ENCODE results near the gene TTC23.

The TTC23 gene

DNA sequence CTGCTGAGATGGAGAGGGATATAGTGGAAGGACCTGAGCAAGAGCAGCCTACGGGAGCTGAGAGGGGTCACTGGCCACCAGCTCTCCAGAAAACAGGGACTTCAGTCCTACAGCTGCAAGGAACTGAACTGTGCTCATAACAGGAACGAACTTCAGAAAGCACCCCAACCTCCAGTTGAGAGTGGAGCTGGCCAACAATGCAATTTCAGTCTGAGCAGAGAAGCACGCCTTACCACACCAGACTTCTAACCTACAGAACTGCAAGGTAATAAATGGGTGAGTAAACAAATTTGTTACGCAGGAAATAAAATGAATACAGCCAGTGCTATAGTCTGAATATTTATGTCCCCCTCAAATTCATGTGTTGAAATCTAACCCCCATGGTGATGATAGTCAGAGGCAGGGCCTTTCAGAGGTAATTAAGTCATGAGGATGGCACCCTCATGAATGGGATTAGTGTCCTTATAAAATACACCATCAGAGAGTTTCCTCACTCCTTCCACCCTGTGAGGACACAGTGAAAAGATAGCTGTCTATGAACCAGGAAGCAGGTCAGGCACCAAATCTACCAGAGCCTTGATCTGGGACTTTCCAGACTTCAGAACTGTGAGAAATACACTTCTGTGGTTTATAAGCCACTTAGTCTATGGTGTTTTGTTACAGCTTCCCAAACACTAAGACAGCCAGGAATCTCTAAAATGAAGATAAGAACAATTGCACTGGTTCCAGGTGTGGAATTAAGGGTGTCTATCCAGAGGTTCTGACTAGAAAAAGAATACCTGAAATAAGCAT is 85.9 kb downstream of the TTC23 start:
- DNase-seq: no peak

DNA sequence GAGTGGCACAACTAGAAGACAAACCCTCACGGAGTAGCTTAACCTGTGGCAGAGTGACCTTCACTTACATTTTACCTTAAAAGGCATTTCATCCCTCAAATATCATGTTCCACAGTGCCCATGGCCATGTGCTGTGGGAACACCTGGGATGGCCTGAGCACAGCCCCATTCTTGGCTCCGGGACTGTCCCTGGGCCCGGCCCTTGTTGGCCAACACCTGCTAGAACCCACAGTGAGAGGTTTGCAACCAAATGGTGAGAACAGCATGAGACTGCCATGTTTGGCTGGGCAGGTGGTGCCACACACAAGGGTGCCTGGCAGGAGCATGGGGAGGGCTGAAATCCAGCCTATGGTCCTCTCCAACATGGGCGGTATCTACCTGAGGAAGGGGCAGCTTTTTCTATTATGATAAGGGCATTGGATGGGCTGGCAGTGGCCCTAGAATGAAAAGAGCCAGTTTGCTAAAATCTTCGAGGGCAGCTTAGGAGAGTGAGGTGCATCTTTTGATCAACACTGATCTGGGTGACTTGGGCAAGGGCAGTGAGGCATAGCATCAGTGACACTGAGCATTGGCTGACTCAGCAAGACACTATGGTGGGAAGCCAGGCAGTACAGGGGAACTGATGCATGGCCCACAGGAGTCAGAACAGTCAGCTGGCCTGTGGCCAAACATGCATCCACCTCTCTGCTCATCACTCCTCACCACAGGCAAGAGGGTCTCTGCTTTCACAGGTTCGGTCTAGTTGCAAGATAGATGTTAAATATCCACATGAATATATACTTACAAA is 90.6 kb downstream of the TTC23 start:
- no peak for DNase-seq

- no peak for DNase-seq
Observed at GRCh38 chr15:99157456-99157855, 91.9 kb downstream of the TTC23 start.

DNA sequence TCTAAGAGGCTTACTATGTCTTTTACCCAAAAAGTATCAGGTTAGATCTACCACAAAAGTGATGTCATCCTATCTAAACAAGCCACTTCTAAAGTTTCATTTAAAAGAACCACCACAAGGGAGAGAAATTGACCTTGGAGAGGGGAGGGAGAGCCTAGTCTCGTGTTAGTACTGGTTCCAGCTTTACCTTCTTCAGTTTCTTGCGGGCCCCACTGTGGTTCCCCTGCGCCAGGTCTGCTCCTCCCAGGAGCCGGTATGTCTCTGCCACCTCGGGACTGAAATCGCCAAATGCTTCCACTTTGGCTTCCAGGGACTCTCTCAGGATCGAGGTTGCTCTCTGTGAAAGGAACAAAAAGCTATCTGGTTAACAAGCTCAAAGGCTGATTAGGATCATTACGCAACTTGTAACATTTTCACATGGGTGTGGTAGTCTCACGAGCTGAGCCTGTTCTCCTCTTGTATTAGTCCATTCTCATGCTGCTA is 93.4 kb downstream of the TTC23 start:
- no peak for DNase-seq

- DNase-seq: no peak
Observed at GRCh38 chr15:99154271-99154670, 95.1 kb downstream of the TTC23 start.

GRCh38 chr15:99153026-99153535 is 96.3 kb downstream of the TTC23 start:
- no peak for DNase-seq

DNA sequence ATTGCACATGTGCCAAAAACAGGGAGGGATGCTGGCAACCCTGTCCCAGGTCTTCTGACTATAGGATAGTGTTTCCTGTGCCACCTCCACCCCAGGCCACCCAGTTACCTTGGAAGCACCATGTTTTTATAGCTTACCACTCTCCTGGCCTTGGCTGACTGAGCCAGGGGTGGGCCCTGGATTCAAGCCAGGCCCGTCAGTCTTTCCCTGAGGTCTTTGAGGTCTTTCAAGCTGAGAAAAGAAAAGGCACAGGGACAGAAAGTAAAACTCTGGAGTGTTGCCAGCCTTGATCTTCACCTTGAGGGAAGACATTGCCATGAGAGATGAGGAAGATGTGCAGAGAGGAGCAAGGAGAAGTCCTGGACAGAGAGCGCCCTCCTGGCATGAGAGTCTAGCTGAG is 98.2 kb downstream of the TTC23 start:
- no peak for DNase-seq

GRCh38 chr15:99149366-99149765 is 100.0 kb downstream of the TTC23 start:
- DNase-seq: no peak

- no peak for DNase-seq
Observed at GRCh38 chr15:99148851-99149276, 100.5 kb downstream of the TTC23 start.

- DNase-seq: no peak
Observed at GRCh38 chr15:99146661-99147060, 102.7 kb downstream of the TTC23 start.

- no peak for DNase-seq
Observed at GRCh38 chr15:99145778-99146177, 103.6 kb downstream of the TTC23 start.

DNA sequence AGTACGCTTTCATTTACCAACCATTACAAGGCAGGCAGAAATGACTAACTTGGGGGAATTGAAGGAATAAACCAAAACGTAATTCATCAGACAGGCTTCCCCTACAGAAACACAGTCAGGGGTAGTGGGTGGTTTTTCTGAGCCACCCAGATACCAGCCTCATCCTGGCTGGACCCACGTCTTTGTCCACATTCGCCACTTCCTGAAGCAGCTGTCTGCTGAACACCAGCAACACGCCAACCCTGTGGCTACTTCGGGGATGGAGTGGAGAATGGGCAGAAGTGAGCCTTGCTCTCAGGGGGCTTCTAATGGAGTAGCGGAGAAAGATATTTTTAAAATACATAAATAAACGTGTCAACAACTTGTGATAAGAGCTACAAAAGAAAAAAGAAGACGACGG is 104.4 kb downstream of the TTC23 start:
- no peak for DNase-seq

DNA sequence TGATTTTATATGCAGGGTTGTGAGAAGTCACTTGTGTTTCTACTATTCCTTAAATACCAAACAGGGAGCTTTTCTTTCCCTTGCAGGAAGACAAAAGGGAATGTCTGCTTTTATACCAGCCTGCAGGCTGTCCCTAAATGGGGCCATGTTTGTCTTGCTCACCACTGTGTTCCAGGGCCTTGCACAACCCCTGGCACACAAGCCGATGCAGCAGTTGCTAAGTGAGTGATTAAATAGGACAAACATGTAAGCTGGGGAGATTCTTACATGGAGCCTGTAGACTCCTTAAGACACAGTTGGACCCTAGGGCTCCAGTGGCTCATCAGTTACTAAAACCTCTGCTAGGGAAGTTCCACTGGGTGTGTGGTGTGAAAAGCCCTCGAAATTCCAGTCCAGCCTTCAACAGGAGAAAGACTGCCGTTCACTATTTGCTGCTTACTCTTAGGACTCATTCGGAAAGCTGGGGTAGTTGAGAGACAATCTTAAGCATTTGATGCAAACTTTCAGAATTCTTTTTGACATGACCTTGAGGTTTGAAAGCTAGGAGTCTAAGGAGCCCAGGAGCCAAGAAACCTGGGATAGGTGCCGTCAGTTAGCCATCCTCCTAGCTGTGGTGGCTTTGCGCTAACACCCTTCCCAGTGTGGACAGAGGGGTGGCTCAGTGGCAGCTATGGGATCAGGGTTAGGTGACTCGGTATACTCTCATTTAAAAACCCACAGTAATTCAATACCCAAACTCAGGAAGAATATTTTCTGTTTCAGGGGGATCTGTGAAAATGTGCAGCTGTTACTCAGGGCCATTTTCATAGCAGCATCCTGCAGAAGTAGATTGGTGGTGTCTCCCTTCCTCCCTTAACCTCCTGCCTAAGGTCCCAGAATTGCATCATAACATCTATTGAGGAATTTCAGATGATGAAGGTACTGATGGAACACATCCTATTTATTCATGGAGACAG is 105.4 kb downstream of the TTC23 start:
- no peak for DNase-seq

DNA sequence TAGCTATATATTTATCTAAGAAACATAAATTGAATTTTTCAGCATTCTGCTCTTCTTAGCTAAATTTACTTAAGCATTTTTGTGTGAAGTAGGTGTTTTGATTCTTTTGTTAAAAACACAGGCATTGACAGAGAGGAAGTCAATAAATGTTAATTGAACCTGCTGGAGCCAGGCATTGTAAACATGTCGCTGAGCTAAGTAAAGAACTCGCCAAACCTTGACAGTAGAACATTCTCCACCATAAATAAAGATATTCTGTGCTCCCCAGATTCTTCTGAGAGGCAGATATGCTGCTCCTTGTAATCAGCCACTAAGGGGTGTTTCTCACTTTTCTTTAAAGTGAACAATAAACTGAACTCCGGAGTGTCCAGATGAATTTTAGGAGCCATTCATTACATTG is 106.1 kb downstream of the TTC23 start:
- no peak for DNase-seq

DNA sequence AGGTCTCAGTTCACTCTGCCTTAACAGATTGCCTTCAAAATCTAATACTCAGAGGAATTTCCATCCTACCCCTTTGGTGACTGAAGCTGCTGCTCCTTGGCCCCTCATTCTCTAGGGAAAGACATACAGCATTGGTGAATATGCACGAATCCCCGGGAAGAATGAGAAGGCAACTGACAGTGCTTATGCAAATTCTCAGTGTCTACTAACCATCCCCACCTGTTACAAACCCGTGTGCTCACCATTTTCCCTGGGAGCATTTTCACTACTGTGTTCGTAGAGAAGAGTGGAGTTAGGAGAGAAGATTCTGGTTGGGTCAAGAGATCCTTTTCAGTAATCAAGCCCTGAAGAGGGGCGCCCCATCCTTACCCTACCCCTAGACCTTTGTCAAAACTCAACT is 106.8 kb downstream of the TTC23 start:
- no peak for DNase-seq

- DNase-seq: no peak
Observed at GRCh38 chr15:99141943-99142342, 107.4 kb downstream of the TTC23 start.

DNA sequence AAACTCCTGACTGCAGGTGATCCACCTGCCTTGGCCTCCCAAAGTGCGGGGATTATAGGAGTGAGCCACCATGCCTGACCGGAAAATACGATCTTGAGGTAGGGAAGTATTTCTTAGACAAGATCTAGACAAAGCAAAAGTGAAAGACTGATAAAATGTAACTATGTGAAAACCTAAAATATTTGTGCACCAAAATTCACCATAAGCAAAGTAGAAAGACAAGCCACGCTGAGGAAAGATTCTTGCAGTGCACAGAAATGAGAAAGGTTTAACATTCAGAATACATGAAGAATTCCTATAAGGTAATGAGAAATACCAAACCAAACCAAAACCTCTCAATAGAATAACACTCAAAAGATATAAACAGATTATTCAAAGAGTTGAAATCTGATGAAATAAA is 108.8 kb downstream of the TTC23 start:
- no peak for DNase-seq

GRCh38 chr15:99139276-99139675 is 110.1 kb downstream of the TTC23 start:
- DNase-seq: no peak

DNA sequence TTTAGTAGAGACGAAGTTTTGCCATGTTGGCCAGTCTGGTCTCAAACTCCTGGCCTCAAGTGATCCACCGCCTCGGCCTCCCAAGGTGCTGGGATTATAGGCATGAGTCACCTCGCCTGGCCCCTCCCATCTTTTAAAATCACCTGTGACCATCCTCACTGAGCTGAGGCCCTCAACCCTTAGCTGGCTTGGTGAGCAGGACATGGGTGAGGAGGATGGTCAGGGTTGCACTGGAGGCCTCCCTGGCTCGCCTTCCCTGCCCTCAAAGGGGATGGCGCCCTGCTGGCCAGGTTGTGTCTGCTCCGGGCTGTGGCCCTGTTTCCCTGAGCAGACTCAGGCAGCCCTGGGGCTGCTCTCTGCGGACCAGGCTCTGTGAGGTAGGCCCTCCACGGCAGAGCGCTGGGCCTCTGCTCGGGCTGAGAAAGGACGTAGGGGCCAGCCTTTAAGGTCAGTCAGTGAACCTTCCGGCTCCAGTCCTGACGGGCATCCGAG is 110.8 kb downstream of the TTC23 start:
- DNase-seq: no peak

DNA sequence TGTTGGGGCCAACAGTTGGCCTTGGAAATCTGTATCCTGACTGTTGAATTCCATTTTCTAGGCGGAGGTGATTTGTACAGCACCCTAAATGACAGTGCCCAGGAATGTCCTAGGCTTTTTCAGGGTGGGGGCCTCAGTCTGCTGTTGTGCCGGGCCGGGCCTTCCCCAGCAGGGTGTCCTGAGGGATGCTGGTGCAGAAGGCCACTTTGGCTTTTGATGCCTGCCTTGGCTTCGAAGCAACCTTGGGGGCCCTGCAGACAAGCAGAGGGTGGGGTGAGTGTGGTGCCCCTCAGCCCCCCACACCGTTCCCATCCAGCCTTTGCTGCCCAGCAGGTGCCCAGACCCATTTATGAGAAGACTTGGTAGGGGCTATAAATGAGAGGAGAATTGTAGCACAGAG is 111.5 kb downstream of the TTC23 start:
- DNase-seq: no peak

GRCh38 chr15:99137111-99137546 is 112.3 kb downstream of the TTC23 start:
- no peak for DNase-seq

DNA sequence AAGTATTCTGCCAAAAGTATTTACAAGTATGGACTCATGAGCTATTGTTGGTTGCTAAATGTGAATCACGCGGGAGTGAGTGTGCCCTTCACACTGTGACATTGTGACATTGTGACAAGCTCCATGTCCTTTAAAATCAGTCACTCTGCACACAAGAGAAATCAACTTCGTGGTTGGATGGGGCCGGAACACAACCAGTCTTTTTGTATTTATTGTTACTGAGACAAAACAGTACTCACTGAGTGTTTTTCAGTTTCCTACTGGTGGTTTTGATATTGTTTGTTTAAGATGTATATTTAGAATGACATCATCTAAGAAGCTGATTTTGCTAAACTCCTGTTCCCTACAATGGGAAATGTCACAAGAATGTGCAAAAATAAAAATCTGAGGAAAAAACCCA is 114.2 kb downstream of the TTC23 start:
- no peak for DNase-seq
